Erythroblast (primary cell): ENCODE results near the gene OR2T33.

ENCODE experiments used
- GATA1 ChIP-seq: IDR thresholded peaks from 2 replicates; pipeline ENCODE4 v1.6.1; 2011; ENCODE audit warnings: low read depth, mild to moderate bottlenecking, control low read depth, low read length, moderate library complexity
- POLR2A ChIP-seq: IDR thresholded peaks from 2 replicates; pipeline ENCODE4 v1.6.1; 2011; ENCODE audit warnings: mild to moderate bottlenecking, low read length

DNA sequence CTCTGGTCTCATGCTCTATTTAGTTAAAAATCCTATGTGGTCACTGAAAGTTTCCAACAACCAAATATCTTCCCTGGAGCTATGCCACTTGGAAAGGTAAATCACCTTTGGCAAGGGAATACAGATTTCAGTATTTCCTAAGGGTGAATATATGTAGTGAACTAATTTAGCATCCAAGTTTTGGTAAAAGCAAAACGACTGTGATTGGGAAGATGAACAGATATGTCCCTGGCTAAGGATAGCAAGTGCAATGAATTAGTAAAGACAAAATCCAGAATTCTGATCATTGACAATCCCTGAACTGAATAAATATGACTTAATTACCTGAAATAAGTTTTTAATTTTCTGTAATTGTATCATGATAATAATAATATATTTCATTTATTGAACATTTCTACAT lies at the start of gene OR2T33:
- no peak for TF ChIP-seq POLR2A
- no peak for TF ChIP-seq GATA1
